Measurements from ENCODE around the gene CARD9. TPM values are rescaled to one million over a fixed set of nuclear protein-coding genes. Genes with fewer than 3 reads are reported as not detected.

Gene CARD9
- total and polyA plus RNA-seq, 8 donors, result 0.92 to 8.2 (median 1.3) TPM; not detected in 1

DNA sequence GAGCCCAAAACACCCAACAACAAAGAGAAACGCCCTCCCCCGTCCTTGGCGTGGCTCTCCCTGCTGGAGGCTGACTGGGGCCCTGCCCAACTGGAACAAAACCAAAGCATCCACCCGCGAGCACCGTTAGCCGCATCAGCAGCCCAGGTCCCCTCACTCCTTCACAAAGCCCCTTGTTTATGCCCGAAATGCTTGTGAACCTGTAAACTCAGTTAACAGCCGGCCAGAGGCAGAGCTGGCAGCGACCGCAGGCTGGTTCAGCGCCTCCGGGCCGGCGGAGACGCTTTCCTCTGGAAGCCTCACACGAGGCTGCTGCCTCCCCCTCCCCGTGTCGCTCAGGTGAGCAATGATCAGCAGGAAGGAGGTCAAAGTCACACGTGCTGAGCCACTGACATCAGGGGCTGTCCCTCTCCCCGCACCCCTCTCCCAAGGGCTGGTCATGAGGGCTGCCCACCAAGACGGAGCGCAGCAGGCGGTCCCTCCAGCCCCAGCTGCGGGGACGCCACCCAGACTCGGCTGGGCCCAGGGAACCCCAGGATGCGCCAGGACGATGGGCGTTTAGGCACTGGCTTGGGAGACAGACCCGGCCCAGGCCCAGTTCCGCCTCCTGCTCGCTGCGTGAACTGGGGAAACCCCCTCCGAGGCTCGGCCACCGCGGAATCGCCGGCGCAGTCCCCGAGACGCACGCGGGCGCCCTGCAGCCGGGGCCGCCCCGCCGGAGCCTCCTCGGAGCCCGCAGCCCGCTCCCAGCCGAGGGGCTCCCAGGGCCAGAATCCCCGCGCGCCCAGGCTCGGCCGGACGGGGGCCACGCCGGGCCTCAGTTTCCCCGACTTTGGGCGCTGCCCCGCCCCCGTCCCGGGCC is 25.9 kb upstream of the CARD9 start:
- Histone ChIP-seq H3K4me3 (peak overlapping the region; percentile 71 to 98 (median 96)), H3K9me3 (no peaks in the 10 kb centered on the region), H3K27me3 (no peaks in the 10 kb centered on the region), H3K36me3 (peaks cover 30 to 73% (median 60%) of the 10 kb centered on the region in 4 donors), H3K4me1 (peaks cover 12 to 31% (median 26%) of the 10 kb centered on the region in 4 donors), H3K27ac (peak overlapping the region in 4 of 5 donors; percentile 55 to 81 (median 68))
- DNase-seq, result peak in 1 of 2 donors; percentile 46
- intact Hi-C loops (cut with DNase I; ENCODE audit: low total_unique reads), result loop anchor here (10.0 kb wide), 1 partner anchor 65 kb away; no protein-coding TSS in a partner anchor
- TF ChIP-seq POLR2A (IDR thresholded peaks at IDR 0.05) (no peak), POLR2AphosphoS5 (IDR thresholded peaks at IDR 0.05) (no peak), EP300 (IDR thresholded peaks at IDR 0.05) (no peak)
- TF ChIP-seq, protein P1, sequence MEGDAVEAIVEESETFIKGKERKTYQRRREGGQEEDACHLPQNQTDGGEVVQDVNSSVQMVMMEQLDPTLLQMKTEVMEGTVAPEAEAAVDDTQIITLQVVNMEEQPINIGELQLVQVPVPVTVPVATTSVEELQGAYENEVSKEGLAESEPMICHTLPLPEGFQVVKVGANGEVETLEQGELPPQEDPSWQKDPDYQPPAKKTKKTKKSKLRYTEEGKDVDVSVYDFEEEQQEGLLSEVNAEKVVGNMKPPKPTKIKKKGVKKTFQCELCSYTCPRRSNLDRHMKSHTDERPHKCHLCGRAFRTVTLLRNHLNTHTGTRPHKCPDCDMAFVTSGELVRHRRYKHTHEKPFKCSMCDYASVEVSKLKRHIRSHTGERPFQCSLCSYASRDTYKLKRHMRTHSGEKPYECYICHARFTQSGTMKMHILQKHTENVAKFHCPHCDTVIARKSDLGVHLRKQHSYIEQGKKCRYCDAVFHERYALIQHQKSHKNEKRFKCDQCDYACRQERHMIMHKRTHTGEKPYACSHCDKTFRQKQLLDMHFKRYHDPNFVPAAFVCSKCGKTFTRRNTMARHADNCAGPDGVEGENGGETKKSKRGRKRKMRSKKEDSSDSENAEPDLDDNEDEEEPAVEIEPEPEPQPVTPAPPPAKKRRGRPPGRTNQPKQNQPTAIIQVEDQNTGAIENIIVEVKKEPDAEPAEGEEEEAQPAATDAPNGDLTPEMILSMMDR (IDR thresholded peaks at IDR 0.05), result no peak
- 0 to 3% (median 1%) methylated on average over 28 to 67 of the region's 67 CpGs for WGBS, 5 donors

DNA sequence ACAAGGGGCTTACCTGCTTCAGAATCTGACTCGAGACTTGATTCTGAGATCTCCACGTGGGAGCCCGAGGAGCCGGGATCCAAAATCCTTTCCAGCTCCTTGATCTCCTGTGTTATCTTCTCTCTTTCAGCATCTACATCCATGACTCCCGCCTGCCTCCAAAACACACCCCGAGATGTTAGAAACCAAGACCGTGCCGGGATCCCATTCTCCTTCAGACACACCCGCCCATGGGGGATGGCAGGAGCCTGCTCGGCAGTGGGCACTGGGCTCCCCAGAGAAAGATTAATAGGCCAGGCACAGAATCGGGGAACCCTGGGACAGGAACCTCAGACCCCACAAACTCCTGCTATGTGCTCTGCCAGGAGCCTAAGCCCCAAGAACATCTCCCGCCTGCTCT is 24.8 kb upstream of the CARD9 start:
- H3K4me1 ChIP-seq, result peaks cover 12 to 31% (median 26%) of the 10 kb centered on the region in 4 donors
- DNase-seq, result no peak
- no peaks in the 10 kb centered on the region for H3K27me3 ChIP-seq
- peak overlapping the region in 1 of 4 donors; percentile 98 for H3K4me3 ChIP-seq
- no peak overlapping the region for H3K27ac ChIP-seq
- TF ChIP-seq POLR2AphosphoS5 (IDR thresholded peaks at IDR 0.05) (no peak), POLR2A (IDR thresholded peaks at IDR 0.05) (no peak), EP300 (IDR thresholded peaks at IDR 0.05) (no peak)
- TF ChIP-seq, protein P1 (IDR thresholded peaks at IDR 0.05), result no peak
- intact Hi-C loops (cut with DNase I; ENCODE audit: low total_unique reads), result no loop called here
- no peaks in the 10 kb centered on the region for H3K9me3 ChIP-seq
- H3K36me3 ChIP-seq, result peaks cover 39 to 73% (median 60%) of the 10 kb centered on the region in 4 donors
- WGBS, 5 donors, result 94 to 97% (median 94%) methylated on average over 12 of the region's 12 CpGs

DNA sequence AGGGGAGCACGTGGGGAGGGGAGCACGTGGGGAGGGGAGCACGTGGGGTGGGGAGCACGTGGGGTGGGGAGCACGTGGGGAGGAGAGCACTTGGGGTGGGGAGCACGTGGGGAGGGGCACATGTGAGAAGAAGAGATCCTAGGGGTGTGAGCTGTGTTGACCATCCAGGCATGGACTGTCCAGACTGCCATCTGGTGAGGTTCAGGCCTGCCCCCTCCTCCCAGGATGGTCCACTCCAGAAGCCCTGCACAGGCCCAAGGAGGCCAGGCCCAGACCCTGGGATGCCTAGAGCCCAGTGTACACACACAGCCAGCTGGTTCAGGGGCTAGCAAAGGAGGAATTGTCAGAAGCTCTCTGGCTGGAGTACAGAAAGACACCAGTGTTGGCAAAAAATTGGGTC is 24.2 kb upstream of the CARD9 start:
- Histone ChIP-seq H3K9me3 (no peaks in the 10 kb centered on the region), H3K27ac (no peak overlapping the region), H3K27me3 (no peaks in the 10 kb centered on the region), H3K36me3 (peaks cover 44 to 76% (median 65%) of the 10 kb centered on the region in 4 donors), H3K4me1 (peaks cover 12 to 31% (median 26%) of the 10 kb centered on the region in 4 donors), H3K4me3 (no peak overlapping the region)
- TF ChIP-seq POLR2AphosphoS5 (IDR thresholded peaks at IDR 0.05) (no peak), POLR2A (IDR thresholded peaks at IDR 0.05) (no peak), EP300 (IDR thresholded peaks at IDR 0.05) (no peak)
- TF ChIP-seq, protein P1 (IDR thresholded peaks at IDR 0.05), result no peak
- intact Hi-C loops (cut with DNase I; ENCODE audit: low total_unique reads), result no loop called here
- 60 to 83% (median 81%) methylated on average over 1 to 6 of the region's 6 CpGs; no CpG with 5 or more reads in 1 of the 5 donors for WGBS, 5 donors
- no peak for DNase-seq

DNA sequence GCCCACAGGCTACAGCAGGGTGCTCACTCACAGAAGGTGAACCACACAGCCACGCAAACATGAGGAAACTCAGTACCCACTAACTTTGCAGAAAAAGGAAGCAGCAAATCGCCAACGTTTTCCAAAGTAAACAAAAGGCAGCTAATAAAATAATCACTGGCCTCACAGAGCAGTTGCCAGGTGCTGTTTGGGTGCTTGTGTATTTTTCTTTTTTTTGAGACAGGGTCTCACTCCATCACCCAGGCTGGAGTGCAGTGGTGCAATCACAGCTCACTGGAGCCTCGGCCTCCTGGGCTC is 22.7 kb upstream of the CARD9 start:
- no peak for DNase-seq
- H3K27ac ChIP-seq, result no peak overlapping the region
- H3K27me3 ChIP-seq, result no peaks in the 10 kb centered on the region
- peaks cover 12 to 31% (median 26%) of the 10 kb centered on the region in 4 donors for H3K4me1 ChIP-seq
- no peak overlapping the region for H3K4me3 ChIP-seq
- H3K9me3 ChIP-seq, result no peaks in the 10 kb centered on the region
- intact Hi-C loops (cut with DNase I; ENCODE audit: low total_unique reads), result no loop called here
- H3K36me3 ChIP-seq, result peaks cover 53 to 76% (median 68%) of the 10 kb centered on the region in 4 donors
- TF ChIP-seq POLR2AphosphoS5 (IDR thresholded peaks at IDR 0.05) (no peak), POLR2A (IDR thresholded peaks at IDR 0.05) (no peak), EP300 (IDR thresholded peaks at IDR 0.05) (no peak)
- TF ChIP-seq, protein P1 (IDR thresholded peaks at IDR 0.05), result no peak
- 48 to 64% (median 59%) methylated on average over 4 of the region's 4 CpGs for WGBS, 5 donors

Data from stomach (tissue), 9 donors.